Keratinocyte (primary cell): ENCODE data around the gene MYH9. TPM values are rescaled to one million over a fixed set of nuclear protein-coding genes. Genes with fewer than 3 reads are reported as not detected.

ENCODE experiments used
- DNase-seq: peaks from one replicate; pipeline ENCODE4 v3.0.0-alpha.2; 2011; ENCODE audit warnings: low read depth, missing footprints, low spot score
- FAIRE-seq: peaks from 2 replicates; lab custom pipeline; 2011; peaks lifted over from hg19 to GRCh38; lab: Jason Lieb, UNC
- H2AFZ ChIP-seq: 2 replicates; pipeline ENCODE4 v1.6.0; 2012; ENCODE audit warnings: low read length, control low read depth, inconsistent platforms; ENCODE audit not compliant: control insufficient read depth
- H3K27ac ChIP-seq: 2 replicates; pipeline ENCODE4 v1.5.1; 2011; ENCODE audit warnings: low read length; ENCODE audit not compliant: control insufficient read depth, insufficient read depth
- H3K27me3 ChIP-seq: 3 replicates; pipeline ENCODE4 v1.6.0; 2011; ENCODE audit warnings: low read length; ENCODE audit not compliant: control insufficient read depth, insufficient read depth; ENCODE audit errors: extremely low read depth
- H3K36me3 ChIP-seq, 2 experiments: 2 replicates in 1 of 2; 3 replicates in 1 of 2; pipeline ENCODE4 v1.5.1; 2011; ENCODE audit warnings: low read length in 2 of 2, mild to moderate bottlenecking in 1 of 2; ENCODE audit not compliant: control insufficient read depth in 2 of 2, insufficient read depth in 2 of 2; ENCODE audit errors: extremely low read depth in 1 of 2
- H3K4me1 ChIP-seq: 3 replicates; pipeline ENCODE4 v1.5.1; 2011; ENCODE audit warnings: low read length; ENCODE audit not compliant: control insufficient read depth, insufficient read depth; ENCODE audit errors: extremely low read depth
- H3K4me2 ChIP-seq: 3 replicates; pipeline ENCODE4 v1.6.0; 2011; ENCODE audit warnings: low read depth, low read length; ENCODE audit not compliant: control insufficient read depth, insufficient read depth; ENCODE audit errors: extremely low read depth
- H3K4me3 ChIP-seq, 3 experiments: fragments of 200-600 bp in 1 of 3; sonication (generic) in 1 of 3; 2 replicates in 2 of 3; 3 replicates in 1 of 3; pipeline ENCODE4 v1.5.1; 2011 to 2016; ENCODE audit warnings: low read length in 3 of 3, mild to moderate bottlenecking in 3 of 3, control low read depth in 2 of 3, inconsistent platforms in 1 of 3, low read depth in 1 of 3, mixed read lengths in 1 of 3, mixed run types in 1 of 3, moderate library complexity in 1 of 3; ENCODE audit not compliant: control insufficient read depth in 2 of 3, insufficient read depth in 2 of 3; ENCODE audit errors: extremely low read depth in 1 of 3
- H3K79me2 ChIP-seq: 2 replicates; pipeline ENCODE4 v1.6.0; 2012; ENCODE audit warnings: low read length; ENCODE audit not compliant: control insufficient read depth, insufficient read depth
- H3K9ac ChIP-seq: 3 replicates; pipeline ENCODE4 v1.6.0; 2011; ENCODE audit warnings: low read length; ENCODE audit not compliant: control insufficient read depth, insufficient read depth; ENCODE audit errors: extremely low read depth
- H3K9me1 ChIP-seq: 3 replicates; pipeline ENCODE4 v1.6.0; 2011; ENCODE audit warnings: low read length; ENCODE audit not compliant: control insufficient read depth, insufficient read depth; ENCODE audit errors: extremely low read depth
- H3K9me3 ChIP-seq: 2 replicates; pipeline ENCODE4 v1.5.1; 2012; ENCODE audit warnings: low read depth, low read length; ENCODE audit not compliant: control insufficient read depth
- H4K20me1 ChIP-seq: 3 replicates; pipeline ENCODE4 v1.6.0; 2011; ENCODE audit warnings: low read length; ENCODE audit not compliant: control insufficient read depth, insufficient read depth; ENCODE audit errors: extremely low read depth
- EZH2 ChIP-seq: IDR thresholded peaks from one replicate; pipeline ENCODE4 v1.6.1; 2012; ENCODE audit warnings: inconsistent platforms, mild to moderate bottlenecking, low read length, moderate library complexity
- dilution Hi-C: fragments of 300-500 bp; cut with MboI; formaldehyde crosslinking; loops from one replicate; pipeline ENCODE4 v1.7.0; 2020; ENCODE audit warnings: low sequenced_read_pairs; ENCODE audit not compliant: extremely low pct_ligation_motif_present
- polyA plus RNA-seq, 5 experiments: library from polyadenylated mRNA; depleted of rRNA in 3 of 5; stranded (reverse) in 3 of 5; stranded (forward) in 1 of 5; unstranded in 1 of 5; fragments of >200 nt; gene quantifications; 1 replicate in 1 of 5; 2 replicates in 3 of 5; 3 replicates in 1 of 5; pipeline versions ENCODE4 v1.2.1 to v1.2.3, GENCODE V29; 2011 to 2012; ENCODE audit warnings: missing spikeins in 2 of 5, low read depth in 1 of 5, low replicate concordance in 1 of 5
- TF ChIP-seq, protein P1 (sequence below), 3 experiments: IDR thresholded peaks in 1 of 3; conservative IDR thresholded peaks in 1 of 3; optimal IDR thresholded peaks in 1 of 3; 2 replicates in 2 of 3; 3 replicates in 1 of 3; pipeline versions ENCODE3 to v1.5.1; 2011; ENCODE audit warnings: low read length in 3 of 3, mild to moderate bottlenecking in 3 of 3, moderate library complexity in 2 of 3, control low read depth in 1 of 3, inconsistent platforms in 1 of 3; ENCODE audit not compliant: insufficient read depth in 2 of 3; ENCODE audit errors: extremely low read depth in 1 of 3

Gene MYH9
- polyA plus RNA-seq, 1 donor (not counting 4 experiments of a cell fraction or from before 2014, with no cell fraction given) = 351 TPM

DNA sequence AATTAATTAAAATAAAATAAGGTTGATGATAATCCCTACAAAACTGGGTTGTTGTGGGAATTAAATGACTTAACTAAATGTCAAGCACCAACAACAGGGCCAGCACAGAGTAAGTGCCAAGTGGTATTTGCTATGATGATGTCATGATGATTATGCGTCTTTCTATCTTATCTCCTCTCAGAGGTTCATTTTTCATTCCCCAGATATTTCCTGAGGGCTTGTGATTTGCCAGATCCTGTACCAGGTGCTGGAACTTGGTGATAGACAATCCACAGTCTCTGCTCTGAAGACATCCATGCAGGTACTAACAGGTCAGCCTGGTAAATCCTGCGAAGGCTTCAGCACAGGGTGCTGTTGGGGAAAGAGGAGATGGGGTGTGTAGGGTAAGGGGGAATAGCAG, 8.1 kb upstream of the MYH9 start:
- H3K4me3 ChIP-seq = peak overlapping the region; percentile 1 to 55 (median 47)
- H2AFZ ChIP-seq = no peak overlapping the region
- TF ChIP-seq, protein P1, sequence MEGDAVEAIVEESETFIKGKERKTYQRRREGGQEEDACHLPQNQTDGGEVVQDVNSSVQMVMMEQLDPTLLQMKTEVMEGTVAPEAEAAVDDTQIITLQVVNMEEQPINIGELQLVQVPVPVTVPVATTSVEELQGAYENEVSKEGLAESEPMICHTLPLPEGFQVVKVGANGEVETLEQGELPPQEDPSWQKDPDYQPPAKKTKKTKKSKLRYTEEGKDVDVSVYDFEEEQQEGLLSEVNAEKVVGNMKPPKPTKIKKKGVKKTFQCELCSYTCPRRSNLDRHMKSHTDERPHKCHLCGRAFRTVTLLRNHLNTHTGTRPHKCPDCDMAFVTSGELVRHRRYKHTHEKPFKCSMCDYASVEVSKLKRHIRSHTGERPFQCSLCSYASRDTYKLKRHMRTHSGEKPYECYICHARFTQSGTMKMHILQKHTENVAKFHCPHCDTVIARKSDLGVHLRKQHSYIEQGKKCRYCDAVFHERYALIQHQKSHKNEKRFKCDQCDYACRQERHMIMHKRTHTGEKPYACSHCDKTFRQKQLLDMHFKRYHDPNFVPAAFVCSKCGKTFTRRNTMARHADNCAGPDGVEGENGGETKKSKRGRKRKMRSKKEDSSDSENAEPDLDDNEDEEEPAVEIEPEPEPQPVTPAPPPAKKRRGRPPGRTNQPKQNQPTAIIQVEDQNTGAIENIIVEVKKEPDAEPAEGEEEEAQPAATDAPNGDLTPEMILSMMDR (optimal IDR thresholded peaks at IDR 0.05 in 1 of 3, IDR thresholded peaks at IDR 0.05 in 1 of 3, conservative IDR thresholded peaks at IDR 0.05 in 1 of 3; ENCODE audit: extremely low read depth in 1 of 3, insufficient read depth in 2 of 3, low read length in 3 of 3) = no peak
- TF ChIP-seq EZH2 = no peak
- no peaks in the 10 kb centered on the region for H3K36me3 ChIP-seq
- H3K79me2 ChIP-seq = peaks cover 2% of the 10 kb centered on the region
- peak overlapping the region; percentile 82 for H3K27ac ChIP-seq
- no peaks in the 10 kb centered on the region for H3K27me3 ChIP-seq
- H3K4me2 ChIP-seq = peak overlapping the region; percentile 84
- FAIRE-seq (peak; percentile 95), DNase-seq (peak; percentile 92)
- H3K9ac ChIP-seq = peak overlapping the region; percentile 70
- no peaks in the 10 kb centered on the region for H4K20me1 ChIP-seq
- H3K4me1 ChIP-seq = peaks cover 54% of the 10 kb centered on the region
- no peaks in the 10 kb centered on the region for H3K9me1 ChIP-seq
- no peaks in the 10 kb centered on the region for H3K9me3 ChIP-seq
- dilution Hi-C loops = no loop called here

DNA sequence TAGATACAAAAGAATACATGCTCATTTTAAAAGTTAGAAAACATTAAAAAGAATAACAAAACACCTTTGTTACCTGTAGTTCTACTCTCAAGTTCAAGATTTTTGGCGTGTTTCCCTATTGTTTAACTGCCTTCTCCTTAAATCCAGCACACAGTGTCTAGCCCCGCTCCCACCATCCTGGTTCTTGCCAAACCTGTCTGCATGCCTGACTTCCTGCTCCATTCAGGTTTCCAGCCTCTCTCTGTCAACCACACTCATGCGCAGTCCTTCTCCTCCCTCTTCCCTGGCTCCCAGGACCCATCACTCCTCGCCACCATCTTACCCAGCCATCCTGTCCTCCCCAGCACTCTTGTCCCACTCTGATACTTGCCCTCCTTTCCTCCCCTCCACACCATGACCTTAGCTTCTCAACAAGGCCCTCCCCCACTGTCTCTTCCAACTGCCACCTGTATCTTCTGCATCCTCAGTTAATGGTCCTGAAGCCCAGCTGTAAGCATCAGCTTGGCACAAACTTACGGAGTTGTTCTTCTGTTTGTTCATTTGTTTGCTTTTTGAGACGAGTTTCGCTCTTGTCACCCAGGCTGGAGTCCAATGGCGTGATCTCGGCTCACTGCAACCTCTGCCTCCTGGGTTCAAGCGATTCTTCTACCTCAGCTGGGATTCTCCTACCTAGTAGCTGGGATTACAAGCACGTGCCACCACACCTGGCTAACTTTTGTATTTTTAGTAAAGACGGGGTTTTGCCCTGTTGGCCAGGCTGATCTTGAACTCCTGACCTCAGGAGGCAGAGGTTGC, 7.5 kb upstream of the MYH9 start:
- no peaks in the 10 kb centered on the region for H3K27me3 ChIP-seq
- peaks cover 2% of the 10 kb centered on the region for H3K79me2 ChIP-seq
- TF ChIP-seq EZH2 = no peak
- TF ChIP-seq, protein P1 (optimal IDR thresholded peaks at IDR 0.05 in 1 of 3, IDR thresholded peaks at IDR 0.05 in 1 of 3, conservative IDR thresholded peaks at IDR 0.05 in 1 of 3; ENCODE audit: extremely low read depth in 1 of 3, insufficient read depth in 2 of 3, low read length in 3 of 3) = no peak
- no peaks in the 10 kb centered on the region for H3K9me3 ChIP-seq
- H3K9me1 ChIP-seq = no peaks in the 10 kb centered on the region
- peak overlapping the region in 2 of 3 experiments; percentile 11 to 32 for H3K4me3 ChIP-seq
- dilution Hi-C loops = no loop called here
- DNase-seq (no peak), FAIRE-seq (peak; percentile 83)
- no peaks in the 10 kb centered on the region for H4K20me1 ChIP-seq
- H3K4me1 ChIP-seq = peaks cover 54% of the 10 kb centered on the region
- H2AFZ ChIP-seq = peak overlapping the region; percentile 46
- H3K27ac ChIP-seq = peak overlapping the region; percentile 82
- peak overlapping the region; percentile 47 for H3K9ac ChIP-seq
- peak overlapping the region; percentile 81 for H3K4me2 ChIP-seq
- no peaks in the 10 kb centered on the region for H3K36me3 ChIP-seq
